GM12875 (cell line): ENCODE results near the gene IFT43.
A peak's percentile ranks its signal among the peaks of the same experiment; 100 is the strongest.

ENCODE experiments used
- H3K4me3 ChIP-seq: one replicate; pipeline ENCODE4 v1.5.1; 2011; ENCODE audit warnings: low read depth, low read length, control low read depth
- CTCF ChIP-seq: IDR thresholded peaks from 2 replicates; pipeline ENCODE4 v1.5.1; 2011; ENCODE audit warnings: low read depth, mild to moderate bottlenecking, control low read depth, inconsistent platforms, low read length, moderate library complexity, borderline replicate concordance; ENCODE audit not compliant: insufficient read depth

Gene IFT43

GRCh38 chr14:76053572-76054355 lies 68.2 kb downstream of the IFT43 start:
- no peak overlapping the region for H3K4me3 ChIP-seq
- TF ChIP-seq CTCF = no peak

GRCh38 chr14:76055330-76055729 lies 69.8 kb downstream of the IFT43 start:
- TF ChIP-seq CTCF = no peak
- H3K4me3 ChIP-seq = no peak overlapping the region

- H3K4me3 ChIP-seq = no peak overlapping the region
- peak; percentile 19; the same call in 1 of the 2 replicates for TF ChIP-seq CTCF
These were observed 70.6 kb downstream of the IFT43 start for GRCh38 chr14:76056128-76056527.

GRCh38 chr14:76057914-76058313 lies 72.4 kb downstream of the IFT43 start:
- H3K4me3 ChIP-seq = no peak overlapping the region
- no peak for TF ChIP-seq CTCF

GRCh38 chr14:76063327-76063726 lies 77.8 kb downstream of the IFT43 start:
- no peak overlapping the region for H3K4me3 ChIP-seq
- TF ChIP-seq CTCF = no peak

GRCh38 chr14:76065519-76065918 lies 80.0 kb downstream of the IFT43 start:
- no peak for TF ChIP-seq CTCF

GRCh38 chr14:76067536-76067935 lies 82.0 kb downstream of the IFT43 start:
- H3K4me3 ChIP-seq = no peak overlapping the region
- no peak for TF ChIP-seq CTCF

More at GRCh38 chr14:76065519-76065918, 80.0 kb downstream of the IFT43 start:
- H3K4me3 ChIP-seq = no peak overlapping the region
